HFF-Myc (cell line): Measurements from ENCODE around the gene GON4L.

Source experiments
- DNase-seq: peaks from one replicate; pipeline ENCODE4 v3.0.0-alpha.2; 2011; ENCODE audit warnings: low read depth; ENCODE audit errors: extremely low read depth
- H3K4me3 ChIP-seq: replicated peaks from 2 replicates; pipeline ENCODE4 v1.5.1; 2011; ENCODE audit warnings: low read depth, mild to moderate bottlenecking, control low read depth, low read length
- TF ChIP-seq, protein P1 (sequence below): IDR thresholded peaks from 2 replicates; pipeline ENCODE4 v1.5.1; 2012; ENCODE audit warnings: mild to moderate bottlenecking, low read depth, low read length, control low read depth; ENCODE audit errors: missing control alignments

GON4L gene

DNA sequence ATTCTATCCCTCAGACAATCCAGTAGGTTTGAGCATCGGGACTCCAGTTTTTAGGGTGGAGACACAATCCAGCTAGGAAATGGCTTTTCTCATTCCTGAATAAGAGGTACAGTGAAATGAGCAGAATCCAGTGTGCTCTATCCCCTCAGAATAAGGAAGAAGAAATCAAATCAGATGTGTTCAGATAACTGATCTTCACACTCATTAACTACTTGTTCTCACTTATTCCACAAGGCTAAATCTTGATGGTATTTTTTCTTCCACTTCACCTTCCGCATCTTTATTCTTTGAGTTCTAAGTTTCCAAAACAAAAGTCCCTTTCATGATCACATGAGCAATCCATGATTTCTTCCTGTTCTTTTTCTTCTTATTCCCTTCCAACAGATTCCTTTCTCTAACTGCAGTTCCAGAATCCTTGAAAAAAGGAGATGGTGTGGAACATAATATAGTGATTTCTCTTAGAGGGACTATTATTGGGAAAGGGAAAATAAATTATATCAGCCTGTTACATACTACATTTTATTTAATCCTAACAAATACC is 4.0 kb upstream of the GON4L start:
- peak overlapping the region; percentile 44 for H3K4me3 ChIP-seq
- TF ChIP-seq, protein P1, sequence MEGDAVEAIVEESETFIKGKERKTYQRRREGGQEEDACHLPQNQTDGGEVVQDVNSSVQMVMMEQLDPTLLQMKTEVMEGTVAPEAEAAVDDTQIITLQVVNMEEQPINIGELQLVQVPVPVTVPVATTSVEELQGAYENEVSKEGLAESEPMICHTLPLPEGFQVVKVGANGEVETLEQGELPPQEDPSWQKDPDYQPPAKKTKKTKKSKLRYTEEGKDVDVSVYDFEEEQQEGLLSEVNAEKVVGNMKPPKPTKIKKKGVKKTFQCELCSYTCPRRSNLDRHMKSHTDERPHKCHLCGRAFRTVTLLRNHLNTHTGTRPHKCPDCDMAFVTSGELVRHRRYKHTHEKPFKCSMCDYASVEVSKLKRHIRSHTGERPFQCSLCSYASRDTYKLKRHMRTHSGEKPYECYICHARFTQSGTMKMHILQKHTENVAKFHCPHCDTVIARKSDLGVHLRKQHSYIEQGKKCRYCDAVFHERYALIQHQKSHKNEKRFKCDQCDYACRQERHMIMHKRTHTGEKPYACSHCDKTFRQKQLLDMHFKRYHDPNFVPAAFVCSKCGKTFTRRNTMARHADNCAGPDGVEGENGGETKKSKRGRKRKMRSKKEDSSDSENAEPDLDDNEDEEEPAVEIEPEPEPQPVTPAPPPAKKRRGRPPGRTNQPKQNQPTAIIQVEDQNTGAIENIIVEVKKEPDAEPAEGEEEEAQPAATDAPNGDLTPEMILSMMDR = no peak
- DNase-seq = no peak

GRCh38 chr1:155859881-155860871 is 3.2 kb upstream of the GON4L start:
- TF ChIP-seq, protein P1 = no peak
- H3K4me3 ChIP-seq = peak overlapping the region; percentile 44
- no peak for DNase-seq

GRCh38 chr1:155859234-155859829 is 2.3 kb upstream of the GON4L start, which contains the start of gene SYT11:
Gene SYT11, plus strand, starts transcription at chr1:155859567. Its CDS starts 195 bp downstream, at chr1:155859762.
- DNase-seq = peak; percentile 80
- TF ChIP-seq, protein P1 = no peak

DNA sequence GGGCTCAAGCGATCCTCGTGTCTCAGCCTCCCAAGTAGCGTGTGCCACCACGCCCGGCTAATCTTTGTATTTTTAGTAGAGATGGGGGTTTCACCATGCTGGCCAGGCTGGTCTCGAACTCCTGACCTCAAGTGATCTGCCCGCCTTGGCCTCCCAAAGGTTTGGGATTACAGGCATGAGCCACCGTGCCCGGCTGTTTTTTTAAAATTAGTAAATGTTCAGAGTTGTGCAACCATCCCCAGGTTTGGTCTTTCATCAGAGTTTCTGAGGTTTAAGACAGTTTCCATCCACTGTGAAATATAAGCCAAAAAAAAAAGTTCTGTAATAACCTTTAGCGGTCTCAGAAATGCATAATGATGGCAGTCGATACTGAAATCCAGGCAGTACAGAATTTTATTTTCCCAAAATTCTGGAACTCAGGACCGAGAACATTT is 1.8 kb upstream of the GON4L start:
- H3K4me3 ChIP-seq = peak overlapping the region; percentile 44
- DNase-seq = no peak
- TF ChIP-seq, protein P1 = no peak

More at GRCh38 chr1:155859234-155859829, 2.3 kb upstream of the GON4L start, which contains the start of gene SYT11:
- H3K4me3 ChIP-seq = peak within 1 kb of the TSS; percentile 44

GRCh38 chr1:155856257-155856974 is 598 bp downstream of the GON4L start:
- TF ChIP-seq, protein P1 = no peak
- DNase-seq = no peak
- H3K4me3 ChIP-seq = peak overlapping the region; percentile 82

GRCh38 chr1:155850345-155850744 is 6.7 kb downstream of the GON4L start:
- no peak for DNase-seq
- H3K4me3 ChIP-seq = no peak overlapping the region
- TF ChIP-seq, protein P1 = no peak
